Measurements from ENCODE around the gene GON4L.
"Not testable (repeated sequence)": the region's sequence is repeated elsewhere in the genome, so short reads cannot be mapped to it uniquely, and the experiment has no call there.

The GON4L gene

GRCh38 chr1:155856975-155857930 lies at the start of gene GON4L:
TSS of gene GON4L (minus strand) at chr1:155857214. CDS start at chr1:155853780, 3,434 bp downstream.
- peak; percentile 92 for DNase-seq

GRCh38 chr1:155904261-155904660 lies 47.2 kb upstream of the GON4L start:
- no peak for DNase-seq

GRCh38 chr1:155900161-155900560 lies 43.1 kb upstream of the GON4L start:
- no peak for DNase-seq

- DNase-seq = no peak
Observed at GRCh38 chr1:155899683-155900082, 42.7 kb upstream of the GON4L start.

GRCh38 chr1:155898888-155899287 lies 41.9 kb upstream of the GON4L start:
- DNase-seq = no peak

GRCh38 chr1:155897746-155898145 lies 40.7 kb upstream of the GON4L start:
- DNase-seq = no peak

GRCh38 chr1:155896476-155896875 lies 39.5 kb upstream of the GON4L start:
- not testable (repeated sequence) for DNase-seq

GRCh38 chr1:155895617-155896016 lies 38.6 kb upstream of the GON4L start:
- DNase-seq = not testable (repeated sequence)

- no peak for DNase-seq
Observed at GRCh38 chr1:155893389-155894142, 36.6 kb upstream of the GON4L start.

- DNase-seq = no peak
Observed at GRCh38 chr1:155892796-155893195, 35.8 kb upstream of the GON4L start.

- DNase-seq = no peak
Observed at GRCh38 chr1:155890251-155890650, 33.2 kb upstream of the GON4L start.

GRCh38 chr1:155889566-155889965 lies 32.6 kb upstream of the GON4L start:
- no peak for DNase-seq

- DNase-seq = no peak
Observed at GRCh38 chr1:155888481-155888880, 31.5 kb upstream of the GON4L start.

GRCh38 chr1:155884982-155885381 lies 28.0 kb upstream of the GON4L start:
- DNase-seq = no peak

- DNase-seq = no peak
Observed at GRCh38 chr1:155884031-155884960, 27.3 kb upstream of the GON4L start.

GRCh38 chr1:155882766-155883165 lies 25.8 kb upstream of the GON4L start:
- DNase-seq = no peak

GRCh38 chr1:155882235-155882634 lies 25.2 kb upstream of the GON4L start:
- no peak for DNase-seq

GRCh38 chr1:155880950-155881349 lies 23.9 kb upstream of the GON4L start:
- DNase-seq = no peak

GRCh38 chr1:155880251-155880650 lies 23.2 kb upstream of the GON4L start:
- no peak for DNase-seq

- no peak for DNase-seq
Observed at GRCh38 chr1:155877945-155878344, 20.9 kb upstream of the GON4L start.

GRCh38 chr1:155873860-155874259 lies 16.8 kb upstream of the GON4L start:
- no peak for DNase-seq

GRCh38 chr1:155872527-155872926 lies 15.5 kb upstream of the GON4L start:
- DNase-seq = no peak

GRCh38 chr1:155871390-155871789 lies 14.4 kb upstream of the GON4L start:
- DNase-seq = no peak

All from NCI-H774 (cell line).